HFF-Myc (cell line): ENCODE data around the gene LRRC75B.

Source experiments
- DNase-seq: peaks from one replicate; pipeline ENCODE4 v3.0.0-alpha.2; 2011; ENCODE audit warnings: low read depth; ENCODE audit errors: extremely low read depth
- H3K4me3 ChIP-seq: replicated peaks from 2 replicates; pipeline ENCODE4 v1.5.1; 2011; ENCODE audit warnings: low read depth, mild to moderate bottlenecking, control low read depth, low read length
- CTCF ChIP-seq: IDR thresholded peaks from 2 replicates; pipeline ENCODE4 v1.5.1; 2012; ENCODE audit warnings: mild to moderate bottlenecking, low read depth, low read length, control low read depth; ENCODE audit errors: missing control alignments

LRRC75B gene

GRCh38 chr22:24543679-24544243, 49.1 kb downstream of the LRRC75B start:
- H3K4me3 ChIP-seq = no peak overlapping the region
- no peak for TF ChIP-seq CTCF
- no peak for DNase-seq

DNA sequence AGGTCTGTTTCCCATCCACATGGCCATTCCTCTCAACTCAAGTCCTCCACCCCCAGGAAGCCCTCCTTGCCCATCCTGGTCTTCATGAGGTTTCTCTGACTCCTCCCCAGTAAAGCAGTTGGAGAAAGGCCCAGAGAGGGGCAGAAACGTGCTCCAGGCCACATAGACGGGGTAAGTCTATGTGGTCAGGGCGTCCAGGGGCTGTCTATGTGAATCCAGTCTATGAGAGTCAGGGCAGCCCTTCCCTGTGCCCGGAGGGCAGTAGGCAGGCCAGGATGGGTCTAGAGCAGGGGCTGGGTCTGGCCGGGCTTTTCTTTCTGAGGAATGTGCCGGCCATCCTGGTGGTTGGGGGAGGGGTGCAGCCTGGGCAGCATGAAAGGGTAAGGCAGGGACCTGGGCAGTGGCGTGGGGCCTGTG, 49.7 kb downstream of the LRRC75B start:
- H3K4me3 ChIP-seq = no peak overlapping the region
- DNase-seq = no peak
- TF ChIP-seq CTCF = no peak

DNA sequence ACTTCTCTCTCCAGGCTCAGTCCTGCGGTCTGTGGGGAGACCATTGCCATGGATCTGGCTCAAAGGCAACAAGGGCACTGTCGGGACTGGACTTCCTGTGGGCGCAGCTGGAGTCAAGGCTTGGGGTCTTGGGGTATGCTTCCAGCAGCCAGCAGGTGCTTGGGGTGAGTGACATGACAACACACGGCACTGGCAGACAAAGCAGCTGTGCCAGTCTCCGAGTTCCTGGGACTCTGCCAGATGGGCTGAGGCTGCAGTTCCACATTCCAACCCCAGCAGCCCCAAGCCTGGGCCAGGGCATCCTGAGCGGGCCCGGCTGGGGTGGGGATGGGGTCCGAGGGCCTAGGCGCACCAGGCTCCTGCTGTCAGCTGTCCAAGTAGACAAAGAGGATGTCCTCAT, 50.2 kb downstream of the LRRC75B start:
- TF ChIP-seq CTCF = no peak
- no peak overlapping the region for H3K4me3 ChIP-seq
- DNase-seq = no peak

- H3K4me3 ChIP-seq = no peak overlapping the region
- TF ChIP-seq CTCF = no peak
- no peak for DNase-seq
Observed at GRCh38 chr22:24541681-24542515, 51.0 kb downstream of the LRRC75B start.

DNA sequence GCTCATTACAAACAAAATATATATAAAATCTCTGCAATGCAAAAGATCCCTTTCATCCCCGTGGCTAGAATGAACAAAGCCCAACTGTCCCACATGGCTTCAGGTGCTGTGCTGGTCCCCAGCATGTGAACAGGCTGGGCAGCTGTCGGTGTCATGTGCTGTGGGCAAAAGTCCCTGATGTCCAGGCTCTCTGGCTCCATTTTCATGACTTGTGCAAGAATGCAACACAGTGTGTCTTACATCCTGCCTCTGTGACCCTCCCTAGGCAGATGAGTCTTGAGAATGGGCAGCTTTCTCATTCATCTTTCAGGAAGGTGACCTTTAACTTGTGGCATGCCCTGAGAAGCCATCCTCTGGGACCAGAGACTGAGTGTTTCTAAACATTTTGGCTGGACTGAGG, 52.4 kb downstream of the LRRC75B start:
- TF ChIP-seq CTCF = no peak
- no peak overlapping the region for H3K4me3 ChIP-seq
- DNase-seq = no peak

- no peak overlapping the region for H3K4me3 ChIP-seq
- no peak for DNase-seq
- no peak for TF ChIP-seq CTCF
Observed at GRCh38 chr22:24536089-24536488, 56.8 kb downstream of the LRRC75B start.
